ENCODE data around the gene RMND5B. TPM values are rescaled to one million over a fixed set of nuclear protein-coding genes. Genes with fewer than 3 reads are reported as not detected.

RMND5B gene
- total RNA-seq, 1 donor from 2014 or later: 32.6 TPM

DNA sequence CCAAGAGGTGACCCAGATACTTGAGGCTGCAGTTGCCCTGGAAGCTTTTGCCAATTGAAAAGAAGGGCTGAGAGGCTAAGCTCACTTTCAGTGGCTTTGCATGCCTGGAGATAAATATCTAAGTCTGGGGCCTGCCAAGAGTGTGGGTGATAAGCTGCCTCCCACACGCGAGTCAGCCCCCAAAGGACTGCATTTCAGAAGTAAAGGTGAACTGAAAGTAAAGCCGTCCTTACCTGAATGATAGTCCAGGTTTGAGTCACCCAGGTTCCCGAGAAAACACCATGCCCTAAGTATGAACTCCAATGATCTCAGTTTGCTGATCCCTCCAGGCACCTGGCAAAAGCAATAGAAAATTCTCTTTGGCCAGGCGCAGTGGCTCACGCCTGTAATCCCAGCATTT, 40.0 kb upstream of the RMND5B start:
- TF ChIP-seq, protein P1, sequence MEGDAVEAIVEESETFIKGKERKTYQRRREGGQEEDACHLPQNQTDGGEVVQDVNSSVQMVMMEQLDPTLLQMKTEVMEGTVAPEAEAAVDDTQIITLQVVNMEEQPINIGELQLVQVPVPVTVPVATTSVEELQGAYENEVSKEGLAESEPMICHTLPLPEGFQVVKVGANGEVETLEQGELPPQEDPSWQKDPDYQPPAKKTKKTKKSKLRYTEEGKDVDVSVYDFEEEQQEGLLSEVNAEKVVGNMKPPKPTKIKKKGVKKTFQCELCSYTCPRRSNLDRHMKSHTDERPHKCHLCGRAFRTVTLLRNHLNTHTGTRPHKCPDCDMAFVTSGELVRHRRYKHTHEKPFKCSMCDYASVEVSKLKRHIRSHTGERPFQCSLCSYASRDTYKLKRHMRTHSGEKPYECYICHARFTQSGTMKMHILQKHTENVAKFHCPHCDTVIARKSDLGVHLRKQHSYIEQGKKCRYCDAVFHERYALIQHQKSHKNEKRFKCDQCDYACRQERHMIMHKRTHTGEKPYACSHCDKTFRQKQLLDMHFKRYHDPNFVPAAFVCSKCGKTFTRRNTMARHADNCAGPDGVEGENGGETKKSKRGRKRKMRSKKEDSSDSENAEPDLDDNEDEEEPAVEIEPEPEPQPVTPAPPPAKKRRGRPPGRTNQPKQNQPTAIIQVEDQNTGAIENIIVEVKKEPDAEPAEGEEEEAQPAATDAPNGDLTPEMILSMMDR (IDR thresholded peaks at IDR 0.05; ENCODE audit: unreplicated experiment): no peak
- peaks cover 15% of the 10 kb centered on the region for H3K9me3 Mint-ChIP-seq
- no peak overlapping the region for H3K4me3 Mint-ChIP-seq
- peaks cover 4% of the 10 kb centered on the region for H3K27me3 Mint-ChIP-seq (ENCODE audit: low read depth)
- no peak for DNase-seq (ENCODE audit: low spot score in 2 of 2, unreplicated experiment in 2 of 2)
- no peaks in the 10 kb centered on the region for H3K36me3 Mint-ChIP-seq
- H3K27ac Mint-ChIP-seq: no peak overlapping the region
- no peaks in the 10 kb centered on the region for H3K4me1 Mint-ChIP-seq

- H3K27me3 Mint-ChIP-seq (ENCODE audit: low read depth): peaks cover 4% of the 10 kb centered on the region
- TF ChIP-seq, protein P1 (IDR thresholded peaks at IDR 0.05; ENCODE audit: unreplicated experiment): no peak
- no peak overlapping the region for H3K4me3 Mint-ChIP-seq
- no peaks in the 10 kb centered on the region for H3K36me3 Mint-ChIP-seq
- no peak for DNase-seq (ENCODE audit: low spot score in 2 of 2, unreplicated experiment in 2 of 2)
- no peaks in the 10 kb centered on the region for H3K4me1 Mint-ChIP-seq
- peaks cover 18% of the 10 kb centered on the region for H3K9me3 Mint-ChIP-seq
- H3K27ac Mint-ChIP-seq: no peak overlapping the region
These were observed 37.7 kb upstream of the RMND5B start for GRCh38 chr5:178093134-178093533.

DNA sequence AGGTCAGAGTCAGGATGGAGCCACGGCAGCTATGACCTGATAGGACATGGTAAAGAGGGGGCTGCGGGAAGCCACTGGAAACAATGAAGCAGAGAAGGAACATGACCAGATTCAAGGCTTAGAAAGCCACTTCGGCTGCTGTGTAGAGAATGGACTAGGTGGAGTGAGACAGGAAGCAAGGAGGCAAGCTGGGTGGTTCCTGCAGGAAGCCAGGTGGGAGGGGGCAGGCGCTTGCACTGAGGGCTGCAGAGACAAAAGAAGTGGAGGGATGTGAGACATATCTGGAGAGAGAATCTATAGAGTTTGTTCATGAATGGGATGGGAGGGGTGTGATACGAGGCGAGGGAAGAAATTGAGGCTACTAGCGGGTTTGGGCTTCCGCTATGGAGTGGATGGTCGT, 36.5 kb upstream of the RMND5B start:
- Mint-ChIP-seq H3K36me3 (no peaks in the 10 kb centered on the region), H3K4me1 (no peaks in the 10 kb centered on the region), H3K27me3 (ENCODE audit: low read depth) (peaks cover 4% of the 10 kb centered on the region), H3K4me3 (no peak overlapping the region), H3K9me3 (peaks cover 18% of the 10 kb centered on the region), H3K27ac (no peak overlapping the region)
- DNase-seq (ENCODE audit: low spot score in 2 of 2, unreplicated experiment in 2 of 2): no peak
- TF ChIP-seq, protein P1 (IDR thresholded peaks at IDR 0.05; ENCODE audit: unreplicated experiment): no peak

DNA sequence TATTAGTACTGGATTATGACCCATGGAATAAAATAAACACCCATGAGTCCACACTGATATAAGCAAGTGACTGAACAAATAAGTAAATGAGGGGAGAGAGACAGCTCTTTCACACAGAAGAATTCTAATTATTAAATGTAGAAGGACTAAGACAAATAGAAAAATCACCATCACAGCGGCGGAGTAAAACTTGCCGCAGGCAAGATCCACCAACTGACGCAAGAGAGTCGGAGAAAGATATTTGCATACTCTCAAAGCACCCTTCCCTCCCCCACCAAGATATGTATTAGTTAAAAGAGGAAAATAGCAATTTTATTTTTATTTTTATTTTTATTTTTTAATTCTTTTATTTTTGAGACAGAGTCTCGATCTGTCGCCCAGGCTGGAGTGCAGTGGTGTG, 32.1 kb upstream of the RMND5B start:
- H3K27ac Mint-ChIP-seq: no peak overlapping the region
- no peaks in the 10 kb centered on the region for H3K36me3 Mint-ChIP-seq
- H3K4me3 Mint-ChIP-seq: no peak overlapping the region
- H3K27me3 Mint-ChIP-seq (ENCODE audit: low read depth): peaks cover 4% of the 10 kb centered on the region
- DNase-seq (ENCODE audit: low spot score in 2 of 2, unreplicated experiment in 2 of 2): no peak
- TF ChIP-seq, protein P1 (IDR thresholded peaks at IDR 0.05; ENCODE audit: unreplicated experiment): no peak
- peaks cover 10% of the 10 kb centered on the region for H3K9me3 Mint-ChIP-seq
- no peaks in the 10 kb centered on the region for H3K4me1 Mint-ChIP-seq

- Mint-ChIP-seq H3K36me3 (no peaks in the 10 kb centered on the region), H3K27ac (no peak overlapping the region), H3K4me3 (no peak overlapping the region), H3K9me3 (no peaks in the 10 kb centered on the region), H3K4me1 (peaks cover 8% of the 10 kb centered on the region), H3K27me3 (ENCODE audit: low read depth) (no peaks in the 10 kb centered on the region)
- no peak for DNase-seq (ENCODE audit: low spot score in 2 of 2, unreplicated experiment in 2 of 2)
- TF ChIP-seq, protein P1 (IDR thresholded peaks at IDR 0.05; ENCODE audit: unreplicated experiment): no peak
These were observed 27.2 kb upstream of the RMND5B start for GRCh38 chr5:178103612-178104011.

GRCh38 chr5:178104492-178104891, 26.3 kb upstream of the RMND5B start:
- no peak overlapping the region for H3K27ac Mint-ChIP-seq
- no peak overlapping the region for H3K4me3 Mint-ChIP-seq
- no peaks in the 10 kb centered on the region for H3K36me3 Mint-ChIP-seq
- peaks cover 8% of the 10 kb centered on the region for H3K4me1 Mint-ChIP-seq
- H3K9me3 Mint-ChIP-seq: no peaks in the 10 kb centered on the region
- H3K27me3 Mint-ChIP-seq (ENCODE audit: low read depth): no peaks in the 10 kb centered on the region
- no peak for DNase-seq (ENCODE audit: low spot score in 2 of 2, unreplicated experiment in 2 of 2)
- TF ChIP-seq, protein P1 (IDR thresholded peaks at IDR 0.05; ENCODE audit: unreplicated experiment): no peak
